ENCODE data around the gene DBNDD1.
A peak's percentile ranks its signal among the peaks of the same experiment; 100 is the strongest.

Gene DBNDD1

GRCh38 chr16:90026135-90026534 lies 6.9 kb upstream of the DBNDD1 start:
- Mint-ChIP-seq H3K27ac (no peak overlapping the region), H3K36me3 (ENCODE audit: low read depth) (peaks cover 5% of the 10 kb centered on the region), H3K27me3 (no peaks in the 10 kb centered on the region), H3K4me3 (peak overlapping the region; percentile 26), H3K4me1 (ENCODE audit: low read depth) (peaks cover 23% of the 10 kb centered on the region), H3K9me3 (peaks cover 3% of the 10 kb centered on the region)

- peaks cover 3% of the 10 kb centered on the region for H3K9me3 Mint-ChIP-seq
- H3K36me3 Mint-ChIP-seq (ENCODE audit: low read depth) = peaks cover 5% of the 10 kb centered on the region
Measured at GRCh38 chr16:90023078-90023447, 3.8 kb upstream of the DBNDD1 start.

DNA sequence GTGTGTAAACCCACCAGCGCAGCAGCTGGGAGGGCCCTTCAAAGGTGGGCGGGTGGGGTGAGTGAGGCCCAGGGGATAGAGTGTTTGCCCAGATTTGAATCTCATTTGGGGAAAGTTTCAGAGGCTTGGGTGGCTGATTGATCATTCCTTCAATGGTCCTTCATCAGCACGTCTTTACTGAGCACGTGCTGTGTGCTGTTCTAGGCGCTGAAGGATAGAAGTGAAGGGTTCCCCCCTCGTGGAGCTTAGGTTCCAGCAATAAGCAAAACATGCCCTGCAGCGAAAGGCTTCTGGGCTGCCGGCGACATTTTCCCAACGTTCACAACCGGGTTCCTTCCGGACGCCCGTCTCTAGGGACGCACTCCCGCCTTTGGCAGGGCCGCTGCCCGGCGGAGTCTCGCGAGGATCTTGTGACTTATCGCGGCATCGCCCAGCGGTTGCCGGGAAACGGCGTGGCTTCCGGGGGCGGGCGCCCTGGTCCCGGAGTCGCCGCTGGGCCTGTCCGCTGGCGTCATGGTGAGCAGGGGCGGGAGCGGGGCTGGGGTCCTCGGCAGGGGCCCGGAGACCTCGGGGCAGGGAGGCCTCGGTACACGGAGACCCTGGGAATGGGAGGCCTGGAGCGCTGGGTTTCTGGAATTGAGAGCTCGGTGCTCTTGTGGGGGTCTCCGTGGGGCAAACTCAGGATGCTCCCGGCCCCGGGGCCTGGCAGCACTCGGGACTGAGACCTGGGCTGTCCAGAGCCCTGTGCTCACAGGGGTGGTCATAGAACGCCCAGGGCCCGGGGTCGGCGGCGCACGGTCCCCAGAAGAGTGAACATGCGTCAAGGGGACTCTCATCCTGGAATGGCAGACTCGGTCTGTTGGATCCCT lies 3.2 kb upstream of the DBNDD1 start:
- no peaks in the 10 kb centered on the region for H3K27me3 Mint-ChIP-seq
- H3K4me3 Mint-ChIP-seq = peak overlapping the region; percentile 67
- peaks cover 3% of the 10 kb centered on the region for H3K9me3 Mint-ChIP-seq
- peak overlapping the region; percentile 79 for H3K27ac Mint-ChIP-seq
- peaks cover 32% of the 10 kb centered on the region for H3K4me1 Mint-ChIP-seq (ENCODE audit: low read depth)
- H3K36me3 Mint-ChIP-seq (ENCODE audit: low read depth) = peaks cover 5% of the 10 kb centered on the region

More at GRCh38 chr16:90023078-90023447, 3.8 kb upstream of the DBNDD1 start:
- Mint-ChIP-seq H3K27me3 (no peaks in the 10 kb centered on the region), H3K4me3 (peak overlapping the region; percentile 67), H3K27ac (no peak overlapping the region), H3K4me1 (ENCODE audit: low read depth) (peaks cover 32% of the 10 kb centered on the region)

DNA sequence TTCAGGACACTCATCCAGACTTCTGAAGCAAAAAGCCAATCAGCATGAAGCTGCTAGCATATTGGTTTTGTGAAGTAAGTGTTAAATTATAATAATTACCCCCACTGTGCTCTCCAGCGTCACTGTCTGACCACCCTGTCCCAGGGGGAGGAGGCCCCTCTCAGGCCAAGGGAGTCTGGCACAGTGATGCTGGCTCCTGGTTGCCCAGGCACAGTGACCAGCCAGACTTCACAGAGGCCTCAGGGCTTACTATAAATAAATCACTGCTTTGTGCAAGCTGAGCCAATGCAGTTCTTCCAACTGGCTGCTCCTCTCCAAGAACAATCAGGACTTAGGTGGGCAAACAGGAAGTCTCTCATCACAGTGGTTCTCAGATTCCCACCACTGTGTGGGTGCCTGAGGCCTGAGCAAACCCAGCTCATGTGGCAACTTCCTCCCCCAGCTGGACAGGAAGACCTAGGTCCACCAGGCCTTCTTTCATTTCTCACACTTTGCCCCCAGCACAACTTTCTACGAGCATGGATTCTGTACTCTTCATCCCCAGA lies 1.7 kb upstream of the DBNDD1 start:
- H3K9me3 Mint-ChIP-seq = peaks cover 3% of the 10 kb centered on the region
- no peaks in the 10 kb centered on the region for H3K27me3 Mint-ChIP-seq
- no peak overlapping the region for H3K27ac Mint-ChIP-seq
- peak overlapping the region; percentile 49 for H3K4me3 Mint-ChIP-seq
- H3K4me1 Mint-ChIP-seq (ENCODE audit: low read depth) = peaks cover 26% of the 10 kb centered on the region
- H3K36me3 Mint-ChIP-seq (ENCODE audit: low read depth) = peaks cover 5% of the 10 kb centered on the region

DNA sequence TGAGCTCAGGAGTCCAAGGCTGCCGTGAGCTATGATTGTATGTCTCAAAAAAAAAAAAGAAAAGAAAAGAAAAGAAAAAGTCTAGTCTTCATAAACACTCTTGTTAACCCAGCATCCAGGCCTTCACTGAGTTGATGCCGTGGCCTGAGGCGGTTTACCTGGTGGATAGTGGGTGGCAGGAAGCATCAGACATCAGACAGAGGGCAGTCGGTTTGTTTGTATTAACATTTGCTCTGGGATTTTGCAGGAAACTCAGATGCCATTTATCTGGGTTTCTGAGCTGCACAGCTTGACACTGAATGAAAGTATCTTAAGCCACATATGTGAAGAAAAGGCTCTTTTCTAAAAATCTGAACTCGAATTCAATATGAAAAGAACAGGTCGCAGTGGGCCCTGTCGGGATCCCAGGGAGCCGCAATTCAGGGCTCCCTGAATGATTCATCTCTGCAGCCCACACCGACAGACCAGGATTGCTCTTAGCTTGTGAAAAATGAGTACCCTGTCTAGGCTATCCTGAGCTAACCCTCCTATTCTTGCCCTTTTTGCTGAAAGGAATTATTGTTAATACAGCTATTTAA lies 1.1 kb upstream of the DBNDD1 start:
- H3K27ac Mint-ChIP-seq = no peak overlapping the region
- peaks cover 3% of the 10 kb centered on the region for H3K27me3 Mint-ChIP-seq
- peak overlapping the region; percentile 70 for H3K4me3 Mint-ChIP-seq
- peaks cover 3% of the 10 kb centered on the region for H3K9me3 Mint-ChIP-seq
- peaks cover 25% of the 10 kb centered on the region for H3K4me1 Mint-ChIP-seq (ENCODE audit: low read depth)
- peaks cover 5% of the 10 kb centered on the region for H3K36me3 Mint-ChIP-seq (ENCODE audit: low read depth)

GRCh38 chr16:90019543-90020259 lies 445 bp upstream of the DBNDD1 start:
- peak overlapping the region; percentile 70 for H3K4me3 Mint-ChIP-seq
- no peak overlapping the region for H3K27ac Mint-ChIP-seq

DNA sequence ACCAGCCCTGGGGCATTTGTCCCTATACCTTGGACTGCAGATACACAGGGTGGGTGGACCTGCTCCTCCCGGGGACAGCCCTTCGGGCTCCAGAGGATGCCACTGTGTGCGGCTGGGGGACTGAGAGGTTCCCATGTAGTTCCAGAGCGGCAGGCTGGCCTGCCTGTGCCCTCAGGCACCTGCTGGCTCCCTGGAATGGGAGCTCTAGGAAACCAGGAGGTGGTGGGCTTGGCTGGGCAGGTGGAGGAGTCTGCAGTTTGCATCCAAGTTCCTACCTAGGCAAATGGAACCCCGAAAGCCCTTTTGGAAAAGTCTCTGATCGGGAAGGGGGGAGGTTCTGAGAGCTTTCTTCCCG lies 982 bp downstream of the DBNDD1 start:
- peaks cover 6% of the 10 kb centered on the region for H3K27me3 Mint-ChIP-seq
- peaks cover 5% of the 10 kb centered on the region for H3K36me3 Mint-ChIP-seq (ENCODE audit: low read depth)
- H3K4me1 Mint-ChIP-seq (ENCODE audit: low read depth) = peaks cover 25% of the 10 kb centered on the region
- H3K27ac Mint-ChIP-seq = no peak overlapping the region
- H3K4me3 Mint-ChIP-seq = peak overlapping the region; percentile 63
- peaks cover 3% of the 10 kb centered on the region for H3K9me3 Mint-ChIP-seq

More at GRCh38 chr16:90019543-90020259, 445 bp upstream of the DBNDD1 start:
- H3K27me3 Mint-ChIP-seq = peaks cover 6% of the 10 kb centered on the region
- peaks cover 5% of the 10 kb centered on the region for H3K36me3 Mint-ChIP-seq (ENCODE audit: low read depth)
- H3K4me1 Mint-ChIP-seq (ENCODE audit: low read depth) = peaks cover 25% of the 10 kb centered on the region
- peaks cover 3% of the 10 kb centered on the region for H3K9me3 Mint-ChIP-seq

GRCh38 chr16:90016339-90016950 lies 2.8 kb downstream of the DBNDD1 start:
- Mint-ChIP-seq H3K27ac (no peak overlapping the region), H3K27me3 (peaks cover 6% of the 10 kb centered on the region), H3K36me3 (ENCODE audit: low read depth) (no peaks in the 10 kb centered on the region), H3K4me3 (no peak overlapping the region), H3K4me1 (ENCODE audit: low read depth) (peaks cover 11% of the 10 kb centered on the region), H3K9me3 (no peaks in the 10 kb centered on the region)

DNA sequence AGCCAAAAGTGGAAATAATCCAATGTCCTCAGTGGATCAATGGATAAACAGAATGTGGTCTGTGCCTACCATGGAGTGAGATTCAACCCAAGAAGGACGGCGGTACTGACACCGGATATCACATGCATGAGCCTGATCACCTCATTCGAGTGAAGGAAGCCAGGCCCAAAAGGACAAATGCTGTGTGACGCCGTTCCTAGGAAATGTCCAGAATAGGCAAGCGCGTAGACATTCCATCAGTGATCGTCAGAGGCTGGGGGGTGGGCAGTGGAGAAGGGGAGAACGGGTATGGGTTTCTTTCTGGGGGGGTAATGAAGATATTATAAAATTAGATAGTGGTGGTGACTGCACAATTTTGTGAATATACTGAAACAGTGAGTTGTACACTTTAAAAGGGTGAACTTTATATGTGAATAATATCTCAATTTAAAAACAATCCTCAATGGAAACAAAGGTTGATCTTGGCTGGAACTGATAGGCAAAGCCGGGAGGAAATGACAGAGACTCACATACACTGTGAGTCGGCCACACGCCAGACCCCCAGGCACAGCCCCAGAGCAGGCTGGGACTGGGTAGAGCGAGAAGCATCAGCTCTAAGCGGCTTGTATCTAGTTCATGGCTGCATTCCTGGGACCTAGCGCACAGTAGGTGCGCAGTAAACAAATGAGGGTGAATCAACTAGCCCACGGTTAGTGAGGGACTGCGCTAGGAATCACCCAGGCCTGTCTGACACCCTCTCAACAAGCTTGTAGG lies 3.5 kb downstream of the DBNDD1 start:
- no peak overlapping the region for H3K4me3 Mint-ChIP-seq
- H3K36me3 Mint-ChIP-seq (ENCODE audit: low read depth) = no peaks in the 10 kb centered on the region
- peaks cover 7% of the 10 kb centered on the region for H3K4me1 Mint-ChIP-seq (ENCODE audit: low read depth)
- peaks cover 6% of the 10 kb centered on the region for H3K27me3 Mint-ChIP-seq
- no peak overlapping the region for H3K27ac Mint-ChIP-seq
- H3K9me3 Mint-ChIP-seq = no peaks in the 10 kb centered on the region

- Mint-ChIP-seq H3K4me3 (no peak overlapping the region), H3K27ac (no peak overlapping the region), H3K4me1 (ENCODE audit: low read depth) (peaks cover 18% of the 10 kb centered on the region), H3K27me3 (peaks cover 6% of the 10 kb centered on the region), H3K36me3 (ENCODE audit: low read depth) (no peaks in the 10 kb centered on the region), H3K9me3 (no peaks in the 10 kb centered on the region)
Measured at GRCh38 chr16:90012991-90013745, 6.1 kb downstream of the DBNDD1 start.

GRCh38 chr16:90011908-90012501 lies 7.3 kb downstream of the DBNDD1 start:
- Mint-ChIP-seq H3K4me1 (ENCODE audit: low read depth) (peaks cover 22% of the 10 kb centered on the region), H3K27ac (no peak overlapping the region), H3K36me3 (ENCODE audit: low read depth) (no peaks in the 10 kb centered on the region), H3K9me3 (no peaks in the 10 kb centered on the region), H3K4me3 (no peak overlapping the region), H3K27me3 (peaks cover 6% of the 10 kb centered on the region)

DNA sequence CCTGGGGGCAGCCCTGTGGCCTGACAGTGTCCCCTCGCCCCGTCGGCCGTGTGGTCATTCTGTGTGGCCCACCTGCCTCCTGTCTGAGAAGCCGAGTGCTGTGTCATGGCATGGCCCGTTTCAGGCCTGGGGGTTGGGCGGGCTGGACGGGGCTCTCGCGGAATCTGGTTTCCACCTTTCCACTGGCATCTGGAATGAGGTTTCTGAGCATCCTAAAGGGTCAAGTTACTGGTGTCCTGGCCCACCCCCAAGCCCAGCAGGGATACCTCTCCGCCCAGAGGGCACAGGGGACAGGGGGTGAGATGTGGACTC lies 7.8 kb downstream of the DBNDD1 start:
- H3K9me3 Mint-ChIP-seq = no peaks in the 10 kb centered on the region

GRCh38 chr16:90010676-90011507 lies 8.4 kb downstream of the DBNDD1 start:
- no peak overlapping the region for H3K4me3 Mint-ChIP-seq

More for the DNA sequence above, 7.8 kb downstream of the DBNDD1 start:
- no peak overlapping the region for H3K27ac Mint-ChIP-seq
- H3K27me3 Mint-ChIP-seq = peaks cover 6% of the 10 kb centered on the region
- no peaks in the 10 kb centered on the region for H3K36me3 Mint-ChIP-seq (ENCODE audit: low read depth)
- no peak overlapping the region for H3K4me3 Mint-ChIP-seq
- H3K4me1 Mint-ChIP-seq (ENCODE audit: low read depth) = peaks cover 22% of the 10 kb centered on the region

More at GRCh38 chr16:90010676-90011507, 8.4 kb downstream of the DBNDD1 start:
- peaks cover 22% of the 10 kb centered on the region for H3K4me1 Mint-ChIP-seq (ENCODE audit: low read depth)
- H3K27me3 Mint-ChIP-seq = peaks cover 6% of the 10 kb centered on the region
- H3K9me3 Mint-ChIP-seq = no peaks in the 10 kb centered on the region
- no peaks in the 10 kb centered on the region for H3K36me3 Mint-ChIP-seq (ENCODE audit: low read depth)
- H3K27ac Mint-ChIP-seq = no peak overlapping the region

Measured in stimulated activated naive CD8-positive, alpha-beta T cell treated with anti-CD3 and anti-CD28 coated beads, Interleukin-15, Interleukin-2, amounts not matched to agents 100 ng/mL and 50 ng/mL, for 24 hours (primary cell).